Fibroblast of lung (primary cell): ENCODE measurements around the gene TSPAN10. TPM values are rescaled to one million over a fixed set of nuclear protein-coding genes. Genes with fewer than 3 reads are reported as not detected.

Experiments
- DNase-seq, 2 donors: peaks; one replicate each; pipeline versions ENCODE4 v3.0.0 to v3.0.0-alpha.2; 2010; ENCODE audit warnings: low read depth in 2 of 2
- H2AFZ ChIP-seq: 2 replicates; pipeline ENCODE4 v1.5.1; 2012; ENCODE audit warnings: low read length, control low read depth, inconsistent platforms
- H3K27ac ChIP-seq: 2 replicates; pipeline ENCODE4 v1.5.1; 2011; ENCODE audit warnings: low read length, control low read depth; ENCODE audit not compliant: insufficient read depth
- H3K27me3 ChIP-seq: 2 replicates; pipeline ENCODE4 v1.5.1; 2011; ENCODE audit warnings: mild to moderate bottlenecking, low read length; ENCODE audit not compliant: control insufficient read depth, insufficient read depth
- H3K36me3 ChIP-seq: 2 replicates; pipeline ENCODE4 v1.5.1; 2011; ENCODE audit warnings: low read length; ENCODE audit not compliant: control insufficient read depth, insufficient read depth
- H3K4me1 ChIP-seq: 2 replicates; pipeline ENCODE4 v1.5.1; 2011; ENCODE audit warnings: low read length; ENCODE audit not compliant: control insufficient read depth, insufficient read depth; ENCODE audit errors: extremely low read depth
- H3K4me2 ChIP-seq: 2 replicates; pipeline ENCODE4 v1.5.1; 2011; ENCODE audit warnings: low read length, control low read depth; ENCODE audit not compliant: insufficient read depth; ENCODE audit errors: extremely low read depth
- H3K4me3 ChIP-seq, 4 experiments: fragments of 200-600 bp in 1 of 4; sonication (generic) in 1 of 4; replicated peaks in 1 of 4; 2 replicates each; pipeline ENCODE4 v1.5.1; 2011 to 2016; ENCODE audit warnings: low read length in 4 of 4, low read depth in 3 of 4, mild to moderate bottlenecking in 3 of 4, control low read depth in 2 of 4, inconsistent platforms in 1 of 4, mixed read lengths in 1 of 4; ENCODE audit not compliant: insufficient read depth in 1 of 4; ENCODE audit errors: control extremely low read depth in 1 of 4
- H3K79me2 ChIP-seq: 2 replicates; pipeline ENCODE4 v1.5.1; 2012; ENCODE audit warnings: mild to moderate bottlenecking, low read length, inconsistent platforms; ENCODE audit not compliant: control insufficient read depth, insufficient read depth
- H3K9ac ChIP-seq: 2 replicates; pipeline ENCODE4 v1.5.1; 2011; ENCODE audit warnings: mild to moderate bottlenecking, low read length, control low read depth; ENCODE audit not compliant: insufficient read depth
- H3K9me3 ChIP-seq: 2 replicates; pipeline ENCODE4 v1.5.1; 2012; ENCODE audit warnings: low read depth, low read length; ENCODE audit not compliant: control insufficient read depth, insufficient read depth
- H4K20me1 ChIP-seq: 2 replicates; pipeline ENCODE4 v1.5.1; 2011; ENCODE audit warnings: low read length; ENCODE audit not compliant: control insufficient read depth, insufficient read depth; ENCODE audit errors: extremely low read depth
- EZH2 ChIP-seq: IDR thresholded peaks from 2 replicates; pipeline ENCODE4 v1.5.1; 2012; ENCODE audit warnings: low read length, control low read depth, mild to moderate bottlenecking; ENCODE audit errors: missing control alignments
- polyA plus RNA-seq, 2 donors: library from polyadenylated mRNA; depleted of rRNA in 1 of 2; stranded (reverse) in 1 of 2; unstranded in 1 of 2; fragments of >200 nt; gene quantifications; 2 replicates each; pipeline ENCODE4 v1.2.1, GENCODE V29; 2011 to 2012; ENCODE audit warnings: missing spikeins in 1 of 2
- total RNA-seq: library from RNA; depleted of rRNA; stranded (reverse); fragments of >200 nt; gene quantifications from 2 replicates; pipeline ENCODE4 v1.2.1, GENCODE V29; 2014
- TF ChIP-seq, protein P1 (sequence below), 2 donors: IDR thresholded peaks in 1 of 2; conservative IDR thresholded peaks in 1 of 2; 1 replicate in 1 of 2; 2 replicates in 1 of 2; pipeline ENCODE4 v1.5.1; 2011 to 2012; ENCODE audit warnings: low read length in 2 of 2, control low read depth in 1 of 2, inconsistent platforms in 1 of 2, low read depth in 1 of 2, mild to moderate bottlenecking in 1 of 2

TSPAN10 gene
- total and polyA plus RNA-seq, 2 donors (not counting 1 experiment from before 2014, with no cell fraction given): 1.3 to 3.0 TPM

- Histone ChIP-seq H3K36me3 (peaks cover 51% of the 10 kb centered on the region), H3K27me3 (no peaks in the 10 kb centered on the region), H3K27ac (no peak overlapping the region), H3K4me2 (no peak overlapping the region), H3K4me1 (no peaks in the 10 kb centered on the region), H3K9ac (no peak overlapping the region), H2AFZ (no peak overlapping the region), H3K9me3 (no peaks in the 10 kb centered on the region), H4K20me1 (no peaks in the 10 kb centered on the region), H3K4me3 (no peak overlapping the region), H3K79me2 (peaks cover 26% of the 10 kb centered on the region)
- TF ChIP-seq EZH2: no peak
- TF ChIP-seq, protein P1, sequence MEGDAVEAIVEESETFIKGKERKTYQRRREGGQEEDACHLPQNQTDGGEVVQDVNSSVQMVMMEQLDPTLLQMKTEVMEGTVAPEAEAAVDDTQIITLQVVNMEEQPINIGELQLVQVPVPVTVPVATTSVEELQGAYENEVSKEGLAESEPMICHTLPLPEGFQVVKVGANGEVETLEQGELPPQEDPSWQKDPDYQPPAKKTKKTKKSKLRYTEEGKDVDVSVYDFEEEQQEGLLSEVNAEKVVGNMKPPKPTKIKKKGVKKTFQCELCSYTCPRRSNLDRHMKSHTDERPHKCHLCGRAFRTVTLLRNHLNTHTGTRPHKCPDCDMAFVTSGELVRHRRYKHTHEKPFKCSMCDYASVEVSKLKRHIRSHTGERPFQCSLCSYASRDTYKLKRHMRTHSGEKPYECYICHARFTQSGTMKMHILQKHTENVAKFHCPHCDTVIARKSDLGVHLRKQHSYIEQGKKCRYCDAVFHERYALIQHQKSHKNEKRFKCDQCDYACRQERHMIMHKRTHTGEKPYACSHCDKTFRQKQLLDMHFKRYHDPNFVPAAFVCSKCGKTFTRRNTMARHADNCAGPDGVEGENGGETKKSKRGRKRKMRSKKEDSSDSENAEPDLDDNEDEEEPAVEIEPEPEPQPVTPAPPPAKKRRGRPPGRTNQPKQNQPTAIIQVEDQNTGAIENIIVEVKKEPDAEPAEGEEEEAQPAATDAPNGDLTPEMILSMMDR (conservative IDR thresholded peaks at IDR 0.05 in 1 of 2, IDR thresholded peaks at IDR 0.05 in 1 of 2; ENCODE audit: low read depth in 1 of 2, low read length in 2 of 2): no peak
- no peak for DNase-seq
Measured at GRCh38 chr17:81694810-81695209, 57.8 kb downstream of the TSPAN10 start.

DNA sequence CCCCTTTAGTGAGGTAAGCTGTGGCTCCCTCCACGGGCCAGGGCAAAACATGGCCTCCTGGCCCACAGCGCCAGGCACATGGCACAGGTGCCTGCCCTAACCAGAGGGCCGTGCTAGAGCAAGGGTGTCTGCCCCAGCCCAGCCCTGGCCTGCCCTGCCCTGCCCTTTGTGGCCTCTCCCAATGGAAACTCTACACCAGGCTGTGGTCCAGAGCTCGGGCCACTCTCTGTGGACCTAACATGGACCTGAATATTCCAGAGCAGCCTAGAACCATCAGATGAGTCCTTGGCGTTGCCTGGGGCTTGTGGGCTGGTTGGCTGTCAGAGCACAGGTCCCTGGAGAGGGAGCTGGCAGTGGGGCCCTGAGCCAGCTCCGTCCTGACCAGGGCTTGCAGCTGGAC lies 58.2 kb downstream of the TSPAN10 start:
- Histone ChIP-seq H3K4me3 (no peak overlapping the region), H2AFZ (no peak overlapping the region), H3K79me2 (peaks cover 22% of the 10 kb centered on the region), H3K9ac (no peak overlapping the region), H3K27ac (no peak overlapping the region), H3K9me3 (no peaks in the 10 kb centered on the region), H3K27me3 (no peaks in the 10 kb centered on the region), H3K36me3 (peaks cover 47% of the 10 kb centered on the region), H3K4me1 (no peaks in the 10 kb centered on the region), H4K20me1 (no peaks in the 10 kb centered on the region), H3K4me2 (no peak overlapping the region)
- no peak for DNase-seq
- TF ChIP-seq, protein P1 (conservative IDR thresholded peaks at IDR 0.05 in 1 of 2, IDR thresholded peaks at IDR 0.05 in 1 of 2; ENCODE audit: low read depth in 1 of 2, low read length in 2 of 2): no peak
- TF ChIP-seq EZH2: no peak

DNA sequence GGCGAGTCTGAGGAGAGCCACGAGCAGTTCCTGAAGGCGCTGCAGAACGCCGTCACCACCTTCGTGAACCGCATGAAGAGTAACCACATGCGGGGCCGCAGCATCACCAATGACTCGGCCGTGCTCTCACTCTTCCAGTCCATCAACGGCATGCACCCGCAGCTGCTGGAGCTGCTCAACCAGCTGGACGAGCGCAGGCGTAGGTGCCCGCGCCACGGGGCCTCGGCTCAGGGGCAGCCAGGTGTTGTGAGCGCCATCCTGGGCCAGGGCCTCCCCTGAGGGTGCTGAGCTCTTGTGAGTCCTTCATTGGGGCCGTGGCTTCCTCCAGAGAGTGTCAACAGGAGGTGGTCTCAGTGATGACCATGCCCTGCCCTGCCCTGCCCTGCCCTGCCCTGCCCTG lies 58.8 kb downstream of the TSPAN10 start:
- Histone ChIP-seq H3K79me2 (peaks cover 26% of the 10 kb centered on the region), H2AFZ (no peak overlapping the region), H3K27me3 (no peaks in the 10 kb centered on the region), H3K27ac (no peak overlapping the region), H3K4me3 (no peak overlapping the region), H3K4me2 (no peak overlapping the region), H4K20me1 (no peaks in the 10 kb centered on the region), H3K9me3 (no peaks in the 10 kb centered on the region), H3K9ac (no peak overlapping the region), H3K36me3 (peaks cover 48% of the 10 kb centered on the region), H3K4me1 (no peaks in the 10 kb centered on the region)
- no peak for DNase-seq
- no peak for TF ChIP-seq EZH2
- TF ChIP-seq, protein P1 (conservative IDR thresholded peaks at IDR 0.05 in 1 of 2, IDR thresholded peaks at IDR 0.05 in 1 of 2; ENCODE audit: low read depth in 1 of 2, low read length in 2 of 2): no peak
